ENCODE results near the gene DUSP5. TPM values are rescaled to one million over a fixed set of nuclear protein-coding genes. Genes with fewer than 3 reads are reported as not detected.

Gene DUSP5
- total and polyA plus RNA-seq, 9 donors = 2.0 to 4.4 (median 2.8) TPM

DNA sequence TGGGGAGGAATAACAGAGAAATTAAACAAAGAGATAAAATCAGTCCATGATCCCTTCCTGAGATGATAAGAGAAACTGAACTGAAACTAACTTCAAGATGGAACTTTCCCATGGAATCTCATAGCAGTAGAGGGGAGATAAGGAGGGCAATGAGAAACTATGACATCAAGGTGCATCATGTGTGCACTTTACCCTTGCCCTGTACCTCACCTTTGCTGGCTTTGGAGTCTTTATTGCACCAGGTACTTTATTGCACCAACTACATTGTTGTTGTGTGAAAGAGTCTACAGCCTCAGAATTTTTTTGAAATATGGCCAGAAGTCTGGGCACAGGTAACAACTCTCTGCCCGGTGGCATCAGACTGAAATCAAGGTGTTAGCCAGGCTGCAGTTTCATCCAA is 58.6 kb downstream of the DUSP5 start:
- DNase-seq = no peak
- H3K4me1 ChIP-seq (ENCODE audit: control insufficient read depth, insufficient read depth, low read length) = no peaks in the 10 kb centered on the region
- no peaks in the 10 kb centered on the region for H3K36me3 ChIP-seq (ENCODE audit: control insufficient read depth, insufficient read depth, low read length)
- peaks cover 5% of the 10 kb centered on the region for H3K27me3 ChIP-seq (ENCODE audit: control insufficient read depth, insufficient read depth, low read length)
- WGBS (ENCODE audit: insufficient coverage) = 100% methylated on average over 1 of the region's 1 CpG
- no peaks in the 10 kb centered on the region for H3K9me3 ChIP-seq (replicated peaks; ENCODE audit: control insufficient read depth, low read depth, low read length)
- H3K27ac ChIP-seq (ENCODE audit: low read length) = no peak overlapping the region
- no peak overlapping the region for H3K4me3 ChIP-seq (ENCODE audit: low read length)

- H3K4me1 ChIP-seq (ENCODE audit: control insufficient read depth, insufficient read depth, low read length) = no peaks in the 10 kb centered on the region
- WGBS (ENCODE audit: insufficient coverage) = 0% methylated on average over 4 of the region's 9 CpGs
- H3K27me3 ChIP-seq (ENCODE audit: control insufficient read depth, insufficient read depth, low read length) = peaks cover 5% of the 10 kb centered on the region
- no peaks in the 10 kb centered on the region for H3K36me3 ChIP-seq (ENCODE audit: control insufficient read depth, insufficient read depth, low read length)
- DNase-seq = peak; percentile 46
- no peaks in the 10 kb centered on the region for H3K9me3 ChIP-seq (replicated peaks; ENCODE audit: control insufficient read depth, low read depth, low read length)
- H3K27ac ChIP-seq (ENCODE audit: low read length) = no peak overlapping the region
- no peak overlapping the region for H3K4me3 ChIP-seq (ENCODE audit: low read length)
Measured at GRCh38 chr10:110556969-110557601, 59.4 kb downstream of the DUSP5 start.

- WGBS (ENCODE audit: insufficient coverage) = 86% methylated on average over 1 of the region's 3 CpGs
- no peak for DNase-seq
- Histone ChIP-seq H3K9me3 (replicated peaks; ENCODE audit: control insufficient read depth, low read depth, low read length) (no peaks in the 10 kb centered on the region), H3K4me1 (ENCODE audit: control insufficient read depth, insufficient read depth, low read length) (no peaks in the 10 kb centered on the region), H3K27ac (ENCODE audit: low read length) (no peak overlapping the region), H3K4me3 (ENCODE audit: low read length) (no peak overlapping the region), H3K36me3 (ENCODE audit: control insufficient read depth, insufficient read depth, low read length) (no peaks in the 10 kb centered on the region), H3K27me3 (ENCODE audit: control insufficient read depth, insufficient read depth, low read length) (peaks cover 7% of the 10 kb centered on the region)
Measured at GRCh38 chr10:110558041-110558440, 60.3 kb downstream of the DUSP5 start.

- H3K27me3 ChIP-seq (ENCODE audit: control insufficient read depth, insufficient read depth, low read length) = peaks cover 9% of the 10 kb centered on the region
- no peak overlapping the region for H3K27ac ChIP-seq (ENCODE audit: low read length)
- H3K9me3 ChIP-seq (replicated peaks; ENCODE audit: control insufficient read depth, low read depth, low read length) = no peaks in the 10 kb centered on the region
- no peaks in the 10 kb centered on the region for H3K4me1 ChIP-seq (ENCODE audit: control insufficient read depth, insufficient read depth, low read length)
- no CpG with 5 or more reads among the region's 8 CpGs for WGBS (ENCODE audit: insufficient coverage)
- H3K4me3 ChIP-seq (ENCODE audit: low read length) = no peak overlapping the region
- no peak for DNase-seq
- no peaks in the 10 kb centered on the region for H3K36me3 ChIP-seq (ENCODE audit: control insufficient read depth, insufficient read depth, low read length)
Measured at GRCh38 chr10:110560012-110560411, 62.3 kb downstream of the DUSP5 start.

Other genes starting within 250 kb of the DUSP5 start
- gene SMNDC1, start 193.0 kb upstream of the DUSP5 start, total RNA-seq = 8.6 TPM
- 10 to 100 TPM; 29.2 to 39.0 (median 33.9) TPM for gene SMNDC1, start 193.0 kb upstream of the DUSP5 start, polyA plus RNA-seq (ENCODE audit: insufficient read depth in 1 of 8, insufficient read length in 8 of 8, low replicate concordance in 1 of 8)
- gene SMC3, start 69.8 kb downstream of the DUSP5 start, total RNA-seq = 32.5 TPM
- 10 to 100 TPM; 31.4 to 58.3 (median 46.1) TPM for gene SMC3, start 69.8 kb downstream of the DUSP5 start, polyA plus RNA-seq (ENCODE audit: insufficient read depth in 1 of 8, insufficient read length in 8 of 8, low replicate concordance in 1 of 8)
- gene RBM20, start 146.4 kb downstream of the DUSP5 start, total RNA-seq = 8.3 TPM
- gene RBM20, start 146.4 kb downstream of the DUSP5 start, polyA plus RNA-seq (ENCODE audit: insufficient read depth in 1 of 8, insufficient read length in 8 of 8, low replicate concordance in 1 of 8) = 10 to 100 TPM in 4 of 8 donors, 1 to 10 TPM in 4; 6.5 to 17.0 (median 10.3) TPM